GM12865 (cell line): ENCODE results near the gene RHBDL3.
A peak's percentile ranks its signal among the peaks of the same experiment; 100 is the strongest.

Source experiments
- DNase-seq: peaks from one replicate; pipeline ENCODE4 v3.0.0; 2010; ENCODE audit warnings: low read depth
- H3K4me3 ChIP-seq: 2 replicates; pipeline ENCODE4 v1.5.1; 2011; ENCODE audit warnings: mild to moderate bottlenecking, low read depth, low read length, control low read depth
- TF ChIP-seq, protein P1 (sequence below): IDR thresholded peaks from 2 replicates; pipeline ENCODE4 v1.5.1; 2011; ENCODE audit warnings: low read length, control low read depth, low read depth, inconsistent platforms; ENCODE audit not compliant: insufficient read depth; ENCODE audit errors: missing control alignments

RHBDL3 gene

DNA sequence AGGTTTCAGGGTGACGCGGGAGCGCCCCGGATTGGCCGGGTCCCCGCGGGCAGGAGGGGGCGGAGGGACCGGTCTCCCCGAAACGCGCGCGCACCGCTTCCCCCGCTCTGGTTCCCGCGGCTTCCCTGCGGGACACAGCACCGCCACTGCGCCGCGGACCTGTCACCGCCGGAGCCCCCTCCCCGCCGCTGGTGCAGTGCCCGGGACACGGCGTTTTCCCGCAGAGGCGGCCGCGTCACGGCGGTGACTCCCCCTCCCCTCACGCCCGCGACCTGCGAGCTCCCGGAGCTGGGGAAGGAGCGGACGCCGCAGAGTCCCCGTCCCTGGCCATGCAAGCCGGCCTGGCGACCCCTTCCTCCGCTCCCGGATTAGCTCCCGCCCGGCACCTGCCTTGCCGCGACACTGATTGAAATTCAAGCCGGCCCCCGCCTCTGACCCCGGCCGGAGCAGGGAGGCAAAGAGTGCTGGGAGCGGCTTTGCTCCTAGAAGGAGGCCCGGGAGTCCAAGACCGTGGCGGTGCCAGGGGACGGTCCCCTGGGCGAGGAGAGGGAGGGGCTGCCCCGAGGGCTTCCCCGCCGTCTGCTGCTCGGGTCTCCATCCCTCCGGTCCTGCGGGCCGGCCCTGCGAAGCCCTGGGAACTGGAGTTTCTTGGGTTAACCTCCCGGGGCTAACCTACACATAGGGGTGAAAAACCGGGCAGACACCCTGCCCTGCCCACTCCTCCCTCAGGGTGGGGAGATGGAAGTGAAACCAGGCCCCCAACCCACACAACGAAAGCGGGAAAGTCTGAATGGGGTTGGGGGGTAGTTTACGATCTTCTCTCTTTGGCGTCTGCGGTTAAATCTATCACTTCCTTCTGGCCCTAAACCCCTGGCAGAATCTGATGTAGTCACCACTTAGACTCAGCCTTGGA is 1.0 kb downstream of the RHBDL3 start:
- TF ChIP-seq, protein P1, sequence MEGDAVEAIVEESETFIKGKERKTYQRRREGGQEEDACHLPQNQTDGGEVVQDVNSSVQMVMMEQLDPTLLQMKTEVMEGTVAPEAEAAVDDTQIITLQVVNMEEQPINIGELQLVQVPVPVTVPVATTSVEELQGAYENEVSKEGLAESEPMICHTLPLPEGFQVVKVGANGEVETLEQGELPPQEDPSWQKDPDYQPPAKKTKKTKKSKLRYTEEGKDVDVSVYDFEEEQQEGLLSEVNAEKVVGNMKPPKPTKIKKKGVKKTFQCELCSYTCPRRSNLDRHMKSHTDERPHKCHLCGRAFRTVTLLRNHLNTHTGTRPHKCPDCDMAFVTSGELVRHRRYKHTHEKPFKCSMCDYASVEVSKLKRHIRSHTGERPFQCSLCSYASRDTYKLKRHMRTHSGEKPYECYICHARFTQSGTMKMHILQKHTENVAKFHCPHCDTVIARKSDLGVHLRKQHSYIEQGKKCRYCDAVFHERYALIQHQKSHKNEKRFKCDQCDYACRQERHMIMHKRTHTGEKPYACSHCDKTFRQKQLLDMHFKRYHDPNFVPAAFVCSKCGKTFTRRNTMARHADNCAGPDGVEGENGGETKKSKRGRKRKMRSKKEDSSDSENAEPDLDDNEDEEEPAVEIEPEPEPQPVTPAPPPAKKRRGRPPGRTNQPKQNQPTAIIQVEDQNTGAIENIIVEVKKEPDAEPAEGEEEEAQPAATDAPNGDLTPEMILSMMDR: no peak
- peak overlapping the region; percentile 38 for H3K4me3 ChIP-seq
- DNase-seq: no peak

DNA sequence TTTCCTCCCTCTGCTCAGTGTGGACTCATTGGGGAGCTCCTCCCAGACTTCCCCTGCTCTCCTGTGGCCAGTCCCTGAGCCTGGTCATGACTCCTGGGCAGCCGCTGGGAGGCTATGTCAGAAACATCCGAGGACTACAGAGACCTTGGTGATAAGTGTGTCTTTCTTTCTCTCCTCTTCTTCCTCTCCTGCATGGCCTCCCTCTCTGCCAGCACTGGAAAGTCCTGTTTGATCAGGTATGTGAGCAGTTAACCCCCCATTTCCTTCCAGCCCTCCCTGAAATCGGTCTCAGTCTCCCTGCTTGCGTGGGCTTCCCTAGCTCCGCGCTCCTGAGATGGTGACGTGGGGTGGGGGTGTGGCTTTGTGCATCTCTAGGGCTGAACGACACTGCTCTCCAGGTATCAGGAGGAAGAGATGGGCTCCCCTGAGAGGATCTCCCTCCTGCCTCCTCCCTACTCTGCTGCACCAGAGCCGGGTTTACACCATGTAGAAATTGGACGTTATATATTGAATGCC is 2.1 kb downstream of the RHBDL3 start:
- H3K4me3 ChIP-seq: no peak overlapping the region
- no peak for DNase-seq
- TF ChIP-seq, protein P1: no peak

DNA sequence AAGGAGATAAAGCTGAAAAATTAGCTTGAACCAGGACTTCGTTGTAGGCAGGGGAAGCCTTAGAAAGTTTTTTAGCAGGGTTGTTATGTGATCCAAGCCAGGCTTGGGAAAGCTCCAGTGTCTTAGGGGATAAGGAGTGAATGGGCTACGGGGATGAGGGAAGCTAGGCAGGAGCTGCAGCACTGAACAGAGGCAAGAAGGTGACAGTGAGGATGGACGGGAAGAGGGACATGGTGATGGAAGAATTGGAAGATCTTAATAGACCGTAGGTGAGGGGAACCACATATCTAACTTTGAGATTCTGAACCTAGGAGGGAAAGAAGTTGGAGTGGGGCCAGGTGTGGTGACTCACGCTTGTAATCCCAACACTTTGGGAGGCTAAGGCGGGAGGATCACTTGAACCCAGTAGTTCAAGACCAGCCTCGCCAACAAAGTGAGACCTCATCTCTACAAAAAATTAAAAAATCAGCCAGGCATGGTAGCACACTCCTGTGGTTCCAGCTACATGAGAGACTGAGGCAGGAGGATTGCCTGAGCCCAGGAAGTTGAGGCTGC is 3.2 kb downstream of the RHBDL3 start:
- H3K4me3 ChIP-seq: no peak overlapping the region
- TF ChIP-seq, protein P1: no peak
- no peak for DNase-seq

DNA sequence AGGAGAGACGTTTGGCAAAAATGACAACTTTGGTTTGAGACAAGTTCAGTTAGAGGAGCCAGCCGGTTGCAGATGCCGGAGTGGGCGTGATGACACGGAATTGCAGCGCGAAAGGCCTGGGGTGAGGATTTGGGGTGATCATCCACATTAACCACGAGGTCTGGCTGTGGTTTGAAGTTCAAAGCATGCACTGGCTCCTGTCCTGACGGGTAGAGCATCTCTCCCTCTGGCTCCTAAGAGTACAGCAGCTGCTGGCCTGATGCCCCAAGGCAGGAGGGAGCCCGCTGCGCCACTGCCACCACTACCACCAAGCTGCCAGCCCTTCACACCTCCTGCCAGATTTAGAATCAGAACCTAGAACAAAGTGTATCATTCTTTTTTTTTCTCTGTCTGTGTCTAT is 3.7 kb downstream of the RHBDL3 start:
- DNase-seq: no peak
- H3K4me3 ChIP-seq: no peak overlapping the region
- TF ChIP-seq, protein P1: no peak

DNA sequence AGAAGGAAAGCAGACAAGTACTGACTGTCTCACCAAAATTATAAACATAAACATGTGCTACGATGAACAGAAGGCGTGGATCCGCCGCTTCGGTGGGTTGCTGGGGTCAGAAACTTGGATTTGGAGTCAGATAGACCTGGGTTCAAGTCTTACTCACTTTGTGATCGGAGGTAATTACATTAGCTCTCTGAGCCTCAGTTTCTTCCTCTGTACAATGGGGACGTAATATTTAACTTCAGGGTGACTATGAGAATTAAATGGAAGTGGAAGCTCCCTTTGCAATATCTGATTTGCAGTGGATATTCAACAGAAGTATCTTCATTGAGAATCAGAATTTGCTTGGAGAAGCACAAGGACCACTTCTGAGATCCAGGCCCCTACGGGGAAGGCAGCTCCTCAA is 6.2 kb downstream of the RHBDL3 start:
- DNase-seq: no peak
- no peak overlapping the region for H3K4me3 ChIP-seq
- TF ChIP-seq, protein P1: no peak

DNA sequence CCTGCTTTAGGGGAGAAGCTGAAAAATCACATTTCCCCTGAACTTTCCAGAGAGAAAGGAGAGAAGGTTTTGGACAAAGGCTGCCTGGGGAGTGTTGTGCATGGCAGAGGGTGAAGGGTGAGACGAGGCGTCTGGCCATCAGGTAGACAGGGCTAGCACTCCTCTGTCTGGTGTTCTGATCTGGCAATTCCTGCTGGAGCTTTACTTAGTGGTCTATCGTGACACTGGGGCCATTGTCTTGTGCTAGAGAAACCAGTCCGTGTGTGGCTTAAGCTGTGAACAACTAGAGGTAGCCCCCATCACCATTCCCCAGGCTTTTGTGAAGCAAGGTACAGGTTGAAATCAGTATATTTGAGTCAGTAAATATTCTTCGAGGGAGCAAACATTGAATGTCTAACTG is 8.5 kb downstream of the RHBDL3 start:
- H3K4me3 ChIP-seq: no peak overlapping the region
- TF ChIP-seq, protein P1: no peak
- DNase-seq: no peak
